HG03439 (cell line): Measurements from ENCODE around the gene CNDP1.
A peak's percentile ranks its signal among the peaks of the same experiment; 100 is the strongest.
"Not testable (repeated sequence)": the region's sequence is repeated elsewhere in the genome, so short reads cannot be mapped to it uniquely, and the experiment has no call there.

Experiments used
- ATAC-seq: cut with Tn5 transposase; IDR thresholded peaks from one replicate; pipeline ENCODE4 v1.9.1; 2021; ENCODE audit warnings: mild to moderate bottlenecking, moderate library complexity; ENCODE audit not compliant: unreplicated experiment

Gene CNDP1

GRCh38 chr18:74520096-74520833 is 14.0 kb upstream of the CNDP1 start:
- no peak for ATAC-seq

GRCh38 chr18:74521068-74521725 is 13.1 kb upstream of the CNDP1 start:
- no peak for ATAC-seq

GRCh38 chr18:74522635-74523548 is 11.4 kb upstream of the CNDP1 start:
- ATAC-seq, result no peak

GRCh38 chr18:74524097-74524496 is 10.2 kb upstream of the CNDP1 start:
- ATAC-seq, result no peak

- not testable (repeated sequence) for ATAC-seq
These were observed 9.4 kb upstream of the CNDP1 start for GRCh38 chr18:74524915-74525314.

- no peak for ATAC-seq
These were observed 8.6 kb upstream of the CNDP1 start for GRCh38 chr18:74525741-74526140.

GRCh38 chr18:74526488-74526887 is 7.8 kb upstream of the CNDP1 start:
- ATAC-seq, result no peak

- ATAC-seq, result peak; percentile 79
These were observed 5.8 kb upstream of the CNDP1 start for GRCh38 chr18:74528478-74528877.

- ATAC-seq, result no peak
These were observed 5.4 kb upstream of the CNDP1 start for GRCh38 chr18:74528913-74529312.

GRCh38 chr18:74529378-74529777 is 4.9 kb upstream of the CNDP1 start:
- ATAC-seq, result no peak

- ATAC-seq, result no peak
These were observed 4.3 kb upstream of the CNDP1 start for GRCh38 chr18:74529811-74530583.

GRCh38 chr18:74530584-74530862 is 3.8 kb upstream of the CNDP1 start:
- no peak for ATAC-seq

GRCh38 chr18:74531043-74531442 is 3.3 kb upstream of the CNDP1 start:
- ATAC-seq, result no peak

- no peak for ATAC-seq
These were observed 1.7 kb upstream of the CNDP1 start for GRCh38 chr18:74532511-74533025.

GRCh38 chr18:74533666-74534065 is 634 bp upstream of the CNDP1 start:
- ATAC-seq, result no peak

- peak; percentile 65 for ATAC-seq
These were observed 815 bp downstream of the CNDP1 start for GRCh38 chr18:74534981-74535649.

- ATAC-seq, result no peak
These were observed 5.0 kb downstream of the CNDP1 start for GRCh38 chr18:74539289-74539688.

GRCh38 chr18:74540652-74541421 is 6.5 kb downstream of the CNDP1 start:
- no peak for ATAC-seq
